HG03342 (cell line): Measurements from ENCODE around the gene SSH2.

Experiments
- ATAC-seq: cut with Tn5 transposase; IDR thresholded peaks from one replicate; pipeline ENCODE4 v1.9.1; 2021; ENCODE audit warnings: mild to moderate bottlenecking, moderate library complexity; ENCODE audit not compliant: unreplicated experiment

The SSH2 gene

GRCh38 chr17:29616300-29617048 is 313.6 kb downstream of the SSH2 start:
- no peak for ATAC-seq

DNA sequence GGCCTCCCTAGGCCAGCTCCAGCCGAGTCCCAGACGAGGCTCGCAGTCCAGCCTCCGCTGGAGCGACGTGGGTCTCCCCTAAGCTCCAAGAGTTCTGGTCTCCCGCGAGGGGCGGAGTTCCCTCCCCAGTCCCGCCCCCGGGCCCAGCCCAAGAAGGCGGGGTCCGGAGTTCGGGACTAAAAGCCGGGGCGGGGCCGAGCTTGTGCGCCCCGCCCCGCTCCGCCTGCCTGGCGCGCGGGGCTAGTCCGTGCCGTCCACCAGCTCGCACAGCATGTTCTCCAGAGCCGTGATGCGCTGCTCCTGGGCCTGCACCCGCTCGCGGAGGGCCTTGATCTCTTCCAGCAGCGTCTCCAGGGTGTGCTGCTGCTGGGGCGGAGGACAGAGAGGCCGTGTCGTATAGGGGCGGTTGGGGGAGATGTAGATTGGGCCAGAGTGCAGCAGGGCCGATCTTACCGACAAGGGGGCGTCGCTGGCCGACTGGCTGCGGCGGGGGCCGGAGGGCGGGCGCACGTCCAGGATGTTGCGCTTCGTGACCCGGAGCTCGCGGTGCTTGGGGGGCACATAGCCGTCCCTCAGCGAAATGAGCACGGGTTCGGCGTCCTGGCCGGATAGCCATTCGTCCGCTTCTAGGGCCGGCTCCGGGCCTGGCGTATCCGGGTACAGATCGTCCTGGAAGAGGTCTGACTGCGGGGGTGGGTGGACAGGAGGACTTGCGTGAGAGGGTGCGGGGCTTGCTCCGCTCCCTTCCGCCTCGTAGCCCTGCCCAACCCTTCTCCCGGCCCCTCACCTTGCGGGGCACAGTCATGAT is 314.3 kb downstream of the SSH2 start:
- peak; percentile 54 for ATAC-seq

GRCh38 chr17:29615048-29615385 is 315.0 kb downstream of the SSH2 start:
- no peak for ATAC-seq

DNA sequence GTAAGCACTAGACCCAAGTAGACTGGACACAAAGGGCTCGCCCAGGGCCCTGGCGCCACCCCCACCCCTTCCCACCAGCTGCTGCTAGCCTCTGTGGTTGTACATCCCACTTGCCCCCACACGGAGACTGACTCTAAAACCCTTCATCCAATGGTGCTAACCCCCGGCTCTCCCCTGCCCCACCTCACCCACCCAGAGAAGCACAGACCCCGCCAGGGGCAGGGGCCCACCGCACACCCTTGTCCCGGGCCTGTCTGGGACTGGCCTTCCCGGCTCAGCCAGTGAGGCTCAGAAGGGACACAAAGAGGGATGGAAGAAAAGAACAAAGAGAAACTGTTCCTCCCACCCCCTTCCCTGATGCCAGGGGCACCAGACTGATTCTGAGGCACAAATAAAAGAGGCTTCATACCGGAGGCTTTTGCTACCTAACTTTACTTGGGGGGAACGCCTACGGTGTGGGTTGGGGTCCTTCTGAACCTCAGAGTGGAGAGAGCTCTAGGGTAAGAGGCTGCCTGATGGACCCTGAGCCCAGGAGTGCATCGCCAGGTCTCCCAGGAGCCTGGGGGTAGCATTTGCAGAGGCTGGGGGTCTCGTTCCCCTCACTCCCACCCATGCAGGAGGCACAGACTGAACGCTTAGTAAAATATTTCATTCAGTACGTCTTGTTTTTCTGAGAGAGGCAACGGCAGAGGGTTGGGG is 315.5 kb downstream of the SSH2 start:
- no peak for ATAC-seq

DNA sequence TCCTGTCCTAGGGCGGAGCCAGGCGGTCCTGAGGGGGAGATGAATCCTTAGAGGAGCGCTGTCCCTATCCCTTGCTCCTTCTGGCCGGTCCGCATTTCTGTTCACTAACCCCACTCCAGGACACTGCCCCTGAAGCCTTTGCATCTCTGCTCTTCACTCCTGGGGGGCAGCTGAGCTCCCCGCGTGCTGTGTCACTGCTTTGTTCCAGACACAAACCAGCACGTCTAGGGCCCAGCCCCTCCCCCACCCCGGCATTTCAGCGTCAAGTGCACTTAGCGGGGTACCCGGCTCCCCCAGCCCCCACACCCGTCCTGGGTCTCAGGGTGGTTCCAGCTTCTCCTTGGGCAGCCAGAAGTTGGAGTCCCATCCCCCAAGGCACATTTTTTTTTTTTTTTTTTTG is 316.2 kb downstream of the SSH2 start:
- ATAC-seq, result no peak

- no peak for ATAC-seq
Observed at GRCh38 chr17:29613352-29613837, 316.6 kb downstream of the SSH2 start.

- no peak for ATAC-seq
Observed at GRCh38 chr17:29612404-29613280, 317.4 kb downstream of the SSH2 start.

GRCh38 chr17:29612094-29612403 is 318.0 kb downstream of the SSH2 start:
- no peak for ATAC-seq

DNA sequence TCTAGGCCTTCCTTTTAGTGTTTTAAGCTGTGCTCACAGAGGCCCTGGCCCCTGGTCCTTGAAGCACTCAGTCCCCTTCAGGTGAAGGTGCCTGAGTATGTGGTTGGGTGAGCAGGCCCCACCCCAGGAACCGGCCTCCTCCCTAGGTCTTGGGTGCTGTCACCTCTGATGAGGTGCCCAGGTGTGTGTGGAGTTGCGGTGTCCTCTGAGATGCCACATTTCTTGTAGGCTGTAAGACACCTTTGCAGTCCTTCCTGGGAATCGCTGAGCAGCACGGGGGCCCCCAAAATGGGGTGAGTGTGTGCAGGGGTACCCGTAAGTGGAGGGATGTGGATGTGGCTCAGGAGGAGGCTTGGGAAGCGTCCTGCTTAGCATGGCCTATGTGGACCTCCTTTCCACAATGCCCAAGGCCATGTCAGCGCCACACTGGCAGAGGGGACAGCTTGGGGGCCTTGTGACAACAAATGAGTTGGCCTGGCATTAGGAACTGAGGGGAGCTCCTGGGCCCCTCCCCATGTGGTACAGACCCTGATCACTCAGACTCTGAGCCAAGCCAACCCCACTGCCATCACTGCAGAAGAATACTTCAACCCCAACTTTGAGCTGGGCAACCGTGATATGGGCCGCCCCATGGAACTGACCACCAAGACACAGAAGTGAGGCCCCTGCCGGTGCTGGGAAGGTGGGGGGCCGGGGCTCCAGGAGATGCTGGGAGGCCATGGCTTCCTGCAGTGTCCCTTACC is 318.5 kb downstream of the SSH2 start:
- no peak for ATAC-seq

- no peak for ATAC-seq
Observed at GRCh38 chr17:29610395-29610794, 319.6 kb downstream of the SSH2 start.

DNA sequence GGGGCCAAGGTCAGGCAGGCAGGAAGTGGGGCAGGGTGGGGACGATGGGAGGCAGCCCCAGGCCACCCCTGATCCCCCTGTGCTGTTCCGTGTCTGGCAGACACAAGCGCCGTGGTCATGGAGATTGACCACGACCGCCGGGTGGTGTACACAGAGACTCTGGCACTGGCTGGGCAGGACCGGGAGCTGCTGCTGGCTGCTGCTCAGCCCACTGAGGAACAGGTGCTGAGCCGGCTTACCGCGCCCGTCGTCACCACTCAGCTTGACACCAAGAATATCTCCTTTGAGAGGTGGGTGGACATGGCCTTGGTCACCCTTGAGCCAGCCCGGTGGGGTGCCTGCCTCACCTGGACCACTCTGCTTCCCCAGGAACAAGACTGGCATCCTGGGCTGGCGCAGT is 321.0 kb downstream of the SSH2 start:
- no peak for ATAC-seq

- no peak for ATAC-seq
Observed at GRCh38 chr17:29607557-29608195, 322.4 kb downstream of the SSH2 start.

DNA sequence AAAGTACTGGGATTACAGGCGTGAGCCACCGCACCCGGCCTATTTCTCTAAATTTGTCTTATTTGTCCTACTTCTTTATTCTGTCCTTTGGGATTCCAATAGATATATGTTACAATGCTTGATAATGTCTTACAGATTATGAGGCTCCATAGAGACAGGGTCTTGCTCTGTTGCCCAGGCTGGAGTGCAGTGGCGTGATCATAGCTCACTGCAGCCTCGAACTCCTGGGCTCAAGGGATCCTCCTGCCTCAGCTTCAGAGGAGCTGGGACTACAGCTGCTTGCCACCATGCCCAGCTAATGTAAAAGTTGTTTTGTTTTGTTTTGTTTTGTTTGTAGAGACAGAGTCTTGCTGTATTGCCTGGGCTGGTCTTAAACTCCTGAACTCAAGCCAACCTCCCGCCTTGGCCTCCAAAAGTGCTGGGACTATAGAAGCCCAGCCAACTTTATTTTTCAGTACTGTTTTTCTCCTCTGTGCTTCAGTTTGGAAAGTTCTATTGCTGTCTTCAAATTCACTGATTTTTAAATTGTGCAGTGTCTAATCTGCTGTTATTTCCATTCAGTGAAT is 326.8 kb downstream of the SSH2 start:
- no peak for ATAC-seq

GRCh38 chr17:29597361-29598172 is 332.5 kb downstream of the SSH2 start:
- ATAC-seq, result no peak

- no peak for ATAC-seq
Observed at GRCh38 chr17:29596811-29597210, 333.2 kb downstream of the SSH2 start.

DNA sequence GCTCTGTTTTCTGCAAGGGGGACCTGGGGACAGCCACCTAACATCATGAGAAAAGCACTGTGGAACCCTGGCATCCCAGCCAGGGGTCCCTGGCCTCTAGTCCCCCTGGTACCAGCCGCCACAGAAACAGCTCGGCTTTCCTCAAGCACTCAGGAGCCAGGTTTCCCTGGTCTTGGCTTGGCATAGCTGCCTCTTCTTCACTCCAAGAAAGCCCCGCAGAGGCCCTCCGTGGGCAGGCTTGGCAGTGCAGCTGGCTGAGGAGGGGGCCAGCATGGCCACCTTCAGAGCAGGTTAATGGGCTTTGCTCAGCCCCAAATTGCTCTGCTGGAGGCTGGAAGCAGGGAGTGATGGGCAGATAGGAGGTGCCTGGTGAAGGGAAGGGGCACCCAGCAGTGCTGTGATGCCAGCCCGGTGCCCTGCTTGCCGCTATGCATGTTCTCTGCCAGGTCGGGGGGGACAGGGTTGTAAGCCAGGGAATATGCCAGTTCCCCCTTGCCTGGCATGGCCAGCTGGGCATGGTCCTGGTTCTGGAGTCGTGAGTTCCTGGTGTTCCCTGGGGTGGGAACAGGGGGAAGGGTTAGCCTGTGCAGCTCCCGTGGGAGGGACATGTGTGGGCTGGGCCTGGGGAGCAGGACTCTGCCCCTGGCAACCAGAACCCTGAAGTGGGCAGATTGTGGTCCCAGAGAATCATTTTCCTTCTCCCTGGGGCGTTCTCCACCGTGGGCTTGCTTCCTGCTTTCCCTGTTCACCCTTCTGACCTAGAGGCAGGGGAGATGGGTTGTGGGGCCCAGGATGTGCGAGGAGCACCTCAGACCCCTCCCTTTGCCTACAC is 333.9 kb downstream of the SSH2 start:
- no peak for ATAC-seq

- no peak for ATAC-seq
Observed at GRCh38 chr17:29595107-29595942, 334.7 kb downstream of the SSH2 start.
